Kidney (tissue), 14 donors: ENCODE measurements around the gene PROX2. TPM values are rescaled to one million over a fixed set of nuclear protein-coding genes. Genes with fewer than 3 reads are reported as not detected.

Experiments
- DNase-seq, 5 donors: peaks; one replicate each; pipeline ENCODE4 v3.0.0-alpha.2; 2013 to 2020
- FAIRE-seq: peaks from 2 replicates; lab custom pipeline; 2012; peaks lifted over from hg19 to GRCh38; lab: Jason Lieb, UNC
- H3K27ac ChIP-seq, 2 donors: one replicate each; pipeline ENCODE4 v1.7.0; 2013; ENCODE audit warnings: low read depth in 2 of 2, low read length in 2 of 2, inconsistent platforms in 1 of 2
- H3K27me3 ChIP-seq: one replicate; pipeline ENCODE4 v1.7.1; 2013; ENCODE audit warnings: low read length, inconsistent platforms; ENCODE audit not compliant: control insufficient read depth, insufficient read depth
- H3K36me3 ChIP-seq, 3 donors: one replicate each; pipeline versions ENCODE4 v1.7.0 to v1.7.1; 2013; ENCODE audit warnings: low read length in 3 of 3, control low read depth in 1 of 3, inconsistent platforms in 1 of 3; ENCODE audit not compliant: insufficient read depth in 3 of 3, control insufficient read depth in 2 of 3
- H3K4me1 ChIP-seq, 3 donors: one replicate each; pipeline versions ENCODE4 v1.7.0 to v1.7.1; 2013; ENCODE audit warnings: low read length in 3 of 3, inconsistent platforms in 1 of 3, low read depth in 1 of 3; ENCODE audit not compliant: control insufficient read depth in 2 of 3, insufficient read depth in 2 of 3
- H3K4me3 ChIP-seq, 3 donors: one replicate each; pipeline versions ENCODE4 v1.7.0 to v1.8.1; 2013; ENCODE audit warnings: low read length in 3 of 3, control low read depth in 1 of 3, inconsistent platforms in 1 of 3
- H3K9ac ChIP-seq, 3 donors: one replicate each; pipeline versions ENCODE4 v1.7.0 to v1.7.1; 2013; ENCODE audit warnings: low read length in 3 of 3, control low read depth in 1 of 3, inconsistent platforms in 1 of 3
- H3K9me3 ChIP-seq, 3 donors: one replicate each; pipeline versions ENCODE4 v1.7.0 to v1.7.1; 2013; ENCODE audit warnings: low read length in 3 of 3, control low read depth in 1 of 3, inconsistent platforms in 1 of 3; ENCODE audit not compliant: control insufficient read depth in 2 of 3, insufficient read depth in 1 of 3
- CTCF ChIP-seq: IDR thresholded peaks from 3 replicates; pipeline ENCODE4 v1.5.1; 2012; ENCODE audit warnings: mild to moderate bottlenecking, moderate library complexity, borderline replicate concordance; ENCODE audit not compliant: insufficient read depth; ENCODE audit errors: extremely low read depth
- intact Hi-C: fragments of 100-400 bp; cut with DNase I; formaldehyde crosslinking; loops from one replicate; pipeline ENCODE4 v1.11.1; 2022
- polyA plus RNA-seq: library from polyadenylated mRNA; stranded (reverse); fragments of 350-450 nt; fragmentation: Illumina TruSeq; extraction: RNeasy Lipid Tissue Mini Kit (QIAGEN cat#74804); gene quantifications from one replicate; pipeline ENCODE4 v1.2.3, GENCODE V29; 2014; ENCODE audit warnings: low read depth, low replicate concordance; ENCODE audit not compliant: insufficient read depth
- total RNA-seq: library from RNA; stranded (reverse); fragmentation: NEBNext Ultra II Directional; extraction: Animal tissue kit (Norgen Biotek cat#: 25700); gene quantifications from one replicate; pipeline ENCODE4 v1.2.1, GENCODE V29; 2021
- donor health status: control.
- donor health status: control.
- donor health status: control.
- donor health status: control.
- donor health status: control.
- donor health status: DM: yes; HTN: yes; CAD: no.
- donor health status: Normal renal cell carcinoma (clear cell type).

PROX2 gene
- total and polyA plus RNA-seq, 2 donors from 2014 or later: not detected

- Histone ChIP-seq H3K9me3 (no peaks in the 10 kb centered on the region), H3K9ac (no peak overlapping the region), H3K4me1 (no peaks in the 10 kb centered on the region), H3K27me3 (no peaks in the 10 kb centered on the region), H3K27ac (no peak overlapping the region), H3K36me3 (no peaks in the 10 kb centered on the region), H3K4me3 (no peak overlapping the region)
- peak; percentile 86 for TF ChIP-seq CTCF
- intact Hi-C loops: loop anchor here (5.0 kb wide), 1 partner anchor 46 kb away; no protein-coding TSS in a partner anchor
- peak; percentile 15 for FAIRE-seq
- DNase-seq: peak; percentile 90 to 95 (median 91)
Measured at GRCh38 chr14:74860899-74861733, 14.8 kb downstream of the PROX2 start.

GRCh38 chr14:74859757-74860552 lies 16.0 kb downstream of the PROX2 start:
- Histone ChIP-seq H3K4me1 (peaks cover 0 to 10% (median 7%) of the 10 kb centered on the region in 3 donors), H3K36me3 (no peaks in the 10 kb centered on the region), H3K4me3 (no peak overlapping the region), H3K27ac (no peak overlapping the region), H3K9ac (no peak overlapping the region), H3K9me3 (no peaks in the 10 kb centered on the region), H3K27me3 (no peaks in the 10 kb centered on the region)
- no peak for TF ChIP-seq CTCF
- FAIRE-seq: no peak
- DNase-seq: no peak
- intact Hi-C loops: loop anchor here (5.0 kb wide), 1 partner anchor 47 kb away; no protein-coding TSS in a partner anchor

GRCh38 chr14:74858022-74858421 lies 17.9 kb downstream of the PROX2 start:
- Histone ChIP-seq H3K4me3 (no peak overlapping the region), H3K9ac (no peak overlapping the region), H3K27ac (no peak overlapping the region), H3K36me3 (no peaks in the 10 kb centered on the region), H3K4me1 (peaks cover 0 to 15% (median 14%) of the 10 kb centered on the region in 3 donors), H3K27me3 (no peaks in the 10 kb centered on the region), H3K9me3 (no peaks in the 10 kb centered on the region)
- no peak for TF ChIP-seq CTCF
- intact Hi-C loops: no loop called here
- no peak for DNase-seq
- FAIRE-seq: no peak
